ENCODE results near the gene OR4A47. TPM values are rescaled to one million over a fixed set of nuclear protein-coding genes. Genes with fewer than 3 reads are reported as not detected.

Gene OR4A47
- total and polyA plus RNA-seq, 2 of the 4 experiments (the other 2 are of a cell fraction), result not detected

- Histone ChIP-seq H3K27ac (ENCODE audit: insufficient read depth, low read length) (no peak overlapping the region), H2BK120ac (ENCODE audit: low read depth, low read length) (no peak overlapping the region), H2BK5ac (ENCODE audit: low read depth, low read length, poor library complexity, severe bottlenecking) (no peak overlapping the region), H3K14ac (replicated peaks; ENCODE audit: low read depth, low read length) (no peak overlapping the region), H3K56ac (ENCODE audit: extremely low read depth, insufficient read depth, low read length) (no peak overlapping the region), H3K9me3 (ENCODE audit: control insufficient read depth, insufficient read depth, low read length) (no peaks in the 10 kb centered on the region), H3K9me1 (ENCODE audit: insufficient read depth, low read length) (no peaks in the 10 kb centered on the region), H3K27me3 (ENCODE audit: control insufficient read depth, insufficient read depth, low read length) (no peaks in the 10 kb centered on the region), H3K4me3 (ENCODE audit: insufficient read depth, low read depth, low read length) (no peak overlapping the region), H2AK5ac (ENCODE audit: low read depth, low read length) (no peak overlapping the region), H2BK15ac (ENCODE audit: low read depth, low read length) (no peak overlapping the region), H2BK20ac (ENCODE audit: low read depth, low read length) (no peak overlapping the region), H4K91ac (ENCODE audit: insufficient read depth, low read depth, low read length) (no peak overlapping the region), H2AK9ac (replicated peaks; ENCODE audit: low read depth, low read length, poor library complexity) (no peak overlapping the region), H2AFZ (replicated peaks; ENCODE audit: low read length, poor library complexity) (no peak overlapping the region), H3K4ac (ENCODE audit: low read depth, low read length) (no peak overlapping the region), H3K18ac (ENCODE audit: low read depth, low read length) (no peak overlapping the region), H3K36me3 (ENCODE audit: control insufficient read depth, insufficient read depth, low read length) (no peaks in the 10 kb centered on the region), H4K8ac (ENCODE audit: low read depth in 2 of 2, low read length in 2 of 2) (no peak overlapping the region), H3K4me1 (ENCODE audit: control insufficient read depth, insufficient read depth, low read length) (no peaks in the 10 kb centered on the region), H3K79me1 (ENCODE audit: low read depth in 1 of 2, low read length in 2 of 2) (no peaks in the 10 kb centered on the region), H3K9ac (ENCODE audit: low read depth, low read length) (no peak overlapping the region), H3K4me2 (ENCODE audit: low read depth, low read length) (no peak overlapping the region), H4K20me1 (ENCODE audit: insufficient read depth, low read length) (no peaks in the 10 kb centered on the region), H4K5ac (ENCODE audit: low read depth, low read length) (no peak overlapping the region), H3K23ac (ENCODE audit: low read depth, low read length) (no peak overlapping the region)
- BruUV-seq (replicated peaks), result no TSS peak
- no peak for DNase-seq
- intact Hi-C loops (cut with micrococcal nuclease), result no loop called here
- dilution Hi-C loops (cut with HindIII; ENCODE audit: low sequenced_read_pairs, unreplicated experiment), result no loop called here
- WGBS, 2 experiments (ENCODE audit: extremely low coverage in 2 of 2, insufficient read length in 1 of 2), result no CpG with 5 or more reads among the region's 2 CpGs
- TF ChIP-seq MXI1 (IDR thresholded peaks at IDR 0.05; ENCODE audit: borderline replicate concordance, low read depth, low read length) (no peak), CTCF (conservative IDR thresholded peaks at IDR 0.05; ENCODE audit: low read depth, low read length) (no peak), ELK1 (IDR thresholded peaks at IDR 0.05; ENCODE audit: borderline replicate concordance, low read depth, low read length) (no peak), POLR2A (IDR thresholded peaks at IDR 0.05; ENCODE audit: low read depth, low read length) (no peak), SMC3 (IDR thresholded peaks at IDR 0.05; ENCODE audit: low read depth, low read length) (no peak), CHD1 (IDR thresholded peaks at IDR 0.05; ENCODE audit: low read depth, low read length) (no peak), MAZ (IDR thresholded peaks at IDR 0.05; ENCODE audit: borderline replicate concordance, low read depth, low read length) (no peak), RFX5 (IDR thresholded peaks at IDR 0.05; ENCODE audit: low read depth, low read length) (no peak), BHLHE40 (IDR thresholded peaks at IDR 0.05; ENCODE audit: low read depth, low read length) (no peak), NFE2L2 (IDR thresholded peaks at IDR 0.05; ENCODE audit: low read depth, low read length) (no peak), USF2 (IDR thresholded peaks at IDR 0.05; ENCODE audit: low read depth, low read length) (no peak), CEBPB (IDR thresholded peaks at IDR 0.05; ENCODE audit: low read depth, low read length) (no peak), FOS (IDR thresholded peaks at IDR 0.05; ENCODE audit: low read depth, low read length) (no peak), MAFK (IDR thresholded peaks at IDR 0.05; ENCODE audit: low read depth, low read length) (no peak), RCOR1 (IDR thresholded peaks at IDR 0.05; ENCODE audit: insufficient replicate concordance, low read length) (no peak), RAD21 (IDR thresholded peaks at IDR 0.05; ENCODE audit: low read length) (no peak)
- in situ Hi-C loops (cut with MboI; ENCODE audit: low sequenced_read_pairs), result no loop called here
- ChIA-PET POLR2A (ENCODE audit: unreplicated experiment) (no interaction called here), CTCF (no interaction called here)
- ATAC-seq (ENCODE audit: low read depth), result no peak
Measured at GRCh38 chr11:48538991-48539390, 50.4 kb downstream of the OR4A47 start.
